Left lobe of liver (tissue), 2 donors: ENCODE results near the gene GDPD5. TPM values are rescaled to one million over a fixed set of nuclear protein-coding genes. Genes with fewer than 3 reads are reported as not detected.
A peak's percentile ranks its signal among the peaks of the same experiment; 100 is the strongest.

ENCODE experiments used
- ATAC-seq: fragments of 200-7000 bp; cut with Tn5 transposase; one replicate; pipeline ENCODE4 v1.9.1; 2020; ENCODE audit warnings: mild to moderate bottlenecking, moderate library complexity
- DNase-seq: peaks from one replicate; pipeline ENCODE4 v3.0.0-alpha.2; 2020; ENCODE audit warnings: low spot score
- total RNA-seq: library from RNA; stranded (reverse); gene quantifications from one replicate; pipeline ENCODE4 v1.2.1, GENCODE V29; 2021
- donor health status: DM: no; HTN: no; CAD: no; lungs with moderate emphysema.
- donor health status: DM: no; HTN: yes; CAD: no.

GDPD5 gene
- total RNA-seq, 1 donor from 2014 or later: 9.1 TPM

DNA sequence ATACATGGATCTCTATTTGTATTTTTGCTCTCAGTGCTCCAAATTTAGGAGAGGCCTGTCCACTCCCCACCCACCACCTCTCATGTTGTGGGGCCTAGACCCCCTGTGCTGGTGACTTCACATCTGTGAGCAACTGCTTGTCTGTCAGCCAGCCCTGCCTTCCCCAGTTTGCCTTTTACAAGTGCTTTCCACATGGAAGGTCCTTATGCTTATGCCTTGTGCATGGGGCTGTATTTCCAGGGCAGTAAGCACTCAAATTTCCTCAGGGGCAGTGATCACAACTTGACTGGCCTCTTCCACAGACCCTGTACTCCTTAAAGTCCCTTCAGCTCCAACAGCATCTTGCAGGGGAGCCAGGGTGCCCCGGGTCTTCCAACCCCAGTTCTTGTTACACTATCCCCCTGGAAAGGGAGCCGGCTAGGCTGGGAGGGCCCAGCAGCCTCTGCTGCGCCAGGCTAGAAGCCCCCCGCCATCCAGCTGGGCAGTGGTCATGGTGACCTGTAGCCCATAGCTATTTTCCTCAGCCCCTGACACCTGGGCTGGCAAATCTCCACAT, 29.9 kb downstream of the GDPD5 start:
- no peak for ATAC-seq
- no peak for DNase-seq

DNA sequence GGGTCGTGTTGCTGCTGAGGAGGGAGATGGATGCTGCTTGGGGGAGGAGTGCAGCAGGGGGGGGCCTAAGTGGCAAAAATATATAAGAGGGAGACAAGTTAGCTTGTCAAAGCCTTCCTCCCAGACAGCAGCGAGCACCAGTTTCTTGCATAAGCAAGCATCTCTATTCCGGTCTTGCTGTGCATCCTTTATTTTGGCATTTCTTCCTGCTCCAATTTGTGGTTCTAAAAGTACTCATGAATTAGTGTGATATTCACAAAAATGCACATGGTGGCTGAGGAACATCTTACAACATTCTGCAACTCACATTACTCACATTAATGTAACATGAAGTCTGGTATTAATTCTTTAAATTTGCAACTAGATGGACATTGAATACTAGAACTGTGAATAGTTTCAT, 32.1 kb downstream of the GDPD5 start:
- ATAC-seq (no peak), DNase-seq (no peak)

- ATAC-seq: no peak
- no peak for DNase-seq
These were observed 33.4 kb downstream of the GDPD5 start for GRCh38 chr11:75492181-75492820.

- no peak for DNase-seq
- no peak for ATAC-seq
These were observed 34.3 kb downstream of the GDPD5 start for GRCh38 chr11:75491465-75491864.

- DNase-seq (no peak), ATAC-seq (no peak)
These were observed 35.2 kb downstream of the GDPD5 start for GRCh38 chr11:75490221-75491181.

GRCh38 chr11:75487365-75487764, 38.4 kb downstream of the GDPD5 start:
- ATAC-seq (no peak), DNase-seq (no peak)

DNA sequence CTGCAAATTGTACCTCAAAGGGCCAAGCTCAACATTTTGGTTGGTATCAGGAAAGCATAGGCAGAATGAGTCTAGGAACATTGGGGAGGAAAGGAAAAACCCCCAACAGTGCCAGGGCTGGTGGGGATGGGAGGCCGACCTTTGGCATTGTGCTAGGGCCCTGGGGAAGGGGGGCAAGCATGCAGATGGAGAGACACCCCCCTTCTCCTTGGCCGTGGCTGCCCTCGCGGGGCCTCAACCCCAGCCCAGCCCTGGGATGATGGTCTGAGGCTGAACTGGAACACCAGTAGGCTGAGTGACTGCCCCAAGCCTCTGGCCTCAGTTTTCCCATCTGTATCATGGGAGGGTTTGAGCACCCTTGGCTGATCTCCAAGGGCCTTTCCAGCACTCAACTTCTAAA, 40.0 kb downstream of the GDPD5 start:
- DNase-seq (no peak), ATAC-seq (no peak)

- ATAC-seq (peak; percentile 92), DNase-seq (peak; percentile 91)
These were observed 42.7 kb downstream of the GDPD5 start for GRCh38 chr11:75482931-75483469.

DNA sequence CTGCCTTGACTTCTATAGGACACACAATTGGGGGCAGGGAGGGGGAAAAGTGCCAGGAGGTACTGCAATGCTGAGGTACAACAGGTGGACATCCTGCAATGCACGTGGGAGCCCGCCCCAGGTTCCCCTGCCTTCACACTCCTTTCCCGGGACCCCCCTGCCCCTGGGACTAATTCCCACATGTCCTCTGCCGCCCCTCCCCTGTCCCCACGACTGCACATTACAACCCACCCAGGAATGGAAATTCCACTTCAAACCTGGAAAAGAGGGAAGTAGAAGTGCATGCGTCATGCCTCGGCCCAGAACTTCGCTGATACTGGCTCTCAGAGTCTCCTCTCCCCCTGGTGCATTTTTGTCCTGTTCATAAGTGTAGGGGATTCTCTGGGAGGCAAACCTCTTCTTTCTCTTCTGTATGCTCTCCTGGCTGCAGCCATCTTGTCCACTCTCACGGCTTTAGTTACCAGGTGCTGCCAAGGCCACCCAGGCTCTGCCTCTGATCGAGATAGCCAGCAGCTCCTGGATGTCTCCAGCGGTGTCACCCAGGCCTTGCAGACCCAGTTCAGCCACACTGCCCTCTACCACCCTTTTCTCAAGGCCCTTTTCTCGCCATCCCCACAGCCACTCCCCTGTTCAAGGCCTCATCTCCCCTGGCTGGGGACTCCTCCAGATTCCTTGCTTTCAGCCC, 43.7 kb downstream of the GDPD5 start:
- ATAC-seq (no peak), DNase-seq (no peak)

GRCh38 chr11:75481223-75481921, 44.4 kb downstream of the GDPD5 start:
- no peak for ATAC-seq
- no peak for DNase-seq

- no peak for ATAC-seq
- no peak for DNase-seq
These were observed 45.3 kb downstream of the GDPD5 start for GRCh38 chr11:75480185-75481175.

- DNase-seq (no peak), ATAC-seq (no peak)
These were observed 46.1 kb downstream of the GDPD5 start for GRCh38 chr11:75479597-75480145.

DNA sequence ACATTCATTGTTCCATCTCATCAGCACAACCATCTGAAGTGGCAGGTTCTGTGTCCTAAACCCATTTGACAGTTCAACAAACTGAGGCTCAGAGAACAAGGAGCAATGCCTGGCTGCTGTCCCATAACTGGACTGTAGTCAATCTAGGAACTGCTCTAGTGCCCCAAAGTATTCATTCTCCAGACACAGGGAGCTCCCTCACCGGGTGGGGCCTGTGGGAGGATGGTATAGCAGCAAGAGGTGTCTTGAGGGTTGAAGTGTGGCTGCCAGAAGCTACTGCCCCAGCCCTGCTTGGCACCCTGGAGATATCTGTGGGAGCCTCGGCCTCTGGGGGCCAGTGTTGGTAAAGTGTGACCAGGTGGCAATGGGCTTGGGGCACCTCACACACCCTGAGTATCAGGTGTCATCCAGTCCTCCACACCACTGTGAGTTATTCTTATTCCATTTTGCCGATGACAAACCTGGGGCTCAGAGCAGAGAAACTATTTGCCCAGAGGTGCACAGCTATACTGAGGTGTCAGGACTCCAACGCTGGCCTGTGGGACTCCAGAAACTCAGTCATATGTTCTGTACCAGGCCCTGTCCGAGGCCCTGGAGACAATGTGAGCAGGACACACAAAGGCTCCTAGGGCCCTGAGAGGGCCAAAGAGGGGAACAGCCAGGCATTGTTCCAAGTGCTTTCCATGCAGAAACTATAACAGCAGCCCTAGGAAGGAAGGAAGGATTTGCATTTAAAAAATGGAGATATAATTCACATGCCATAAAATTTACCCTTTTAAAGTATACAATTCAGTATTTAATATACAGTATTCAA, 46.8 kb downstream of the GDPD5 start:
- no peak for ATAC-seq
- DNase-seq: no peak

GRCh38 chr11:75477614-75477935, 48.2 kb downstream of the GDPD5 start:
- no peak for DNase-seq
- no peak for ATAC-seq

- peak; percentile 93 for ATAC-seq
These were observed 48.8 kb downstream of the GDPD5 start for GRCh38 chr11:75476739-75477613.

DNA sequence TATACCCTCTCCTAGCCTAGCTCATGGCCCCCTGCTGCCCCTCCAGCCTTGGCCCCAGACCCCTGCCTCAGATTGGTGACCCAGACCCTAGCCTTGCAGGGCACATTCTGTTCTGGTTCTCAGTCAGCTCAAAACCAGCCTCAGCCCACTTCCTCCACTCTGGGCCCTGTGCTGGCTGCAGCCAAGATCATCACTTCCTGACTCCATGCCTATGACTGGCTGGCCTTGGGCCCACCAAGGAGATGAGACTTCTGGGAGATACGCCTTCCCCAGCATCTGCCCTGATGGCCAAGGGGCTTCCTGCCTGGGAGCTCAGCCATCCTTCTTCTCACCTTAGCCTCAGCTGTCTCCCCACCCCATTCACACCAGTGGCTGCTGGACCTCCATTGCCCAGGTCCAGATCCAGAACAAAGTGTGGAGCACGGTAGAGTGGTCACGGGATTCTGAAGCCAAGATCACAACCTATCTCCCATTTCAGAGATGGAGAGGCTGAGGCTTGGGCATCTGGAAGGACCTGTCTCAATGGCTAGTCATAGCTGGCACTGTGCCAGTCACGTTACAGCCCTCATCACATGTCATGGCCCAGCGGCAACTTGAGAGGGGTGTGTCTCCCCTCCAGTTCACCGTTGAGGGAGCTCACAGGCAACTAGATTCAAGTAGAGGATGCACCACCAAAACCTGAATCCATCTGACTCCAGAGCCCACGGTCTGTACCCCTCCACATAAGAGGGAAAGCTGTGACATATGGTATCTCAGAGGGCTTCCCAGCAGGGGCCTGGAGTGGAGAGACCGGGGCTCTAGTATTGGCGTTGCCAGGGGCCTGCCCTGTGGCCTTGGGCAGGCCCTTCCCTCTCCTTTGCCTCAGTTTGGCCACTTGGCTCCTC, 49.7 kb downstream of the GDPD5 start:
- ATAC-seq (peak; percentile 41), DNase-seq (no peak)

More at GRCh38 chr11:75476739-75477613, 48.8 kb downstream of the GDPD5 start:
- peak; percentile 76 for DNase-seq
